Measurements from ENCODE around the gene MARCHF11. TPM values are rescaled to one million over a fixed set of nuclear protein-coding genes. Genes with fewer than 3 reads are reported as not detected.

MARCHF11 gene
- total RNA-seq, 1 experiment from 2014 or later = 0.37 TPM

- H3K4ac ChIP-seq (ENCODE audit: low read depth, low read length) = no peak overlapping the region
- no peak overlapping the region for H2BK12ac ChIP-seq (ENCODE audit: insufficient read length, low read depth, low read length)
- no peaks in the 10 kb centered on the region for H3K27me3 Mint-ChIP-seq (ENCODE audit: low read depth)
- no peak for TF ChIP-seq CTCF (conservative IDR thresholded peaks at IDR 0.05)
- H2AK5ac ChIP-seq (ENCODE audit: insufficient read length, low read length) = no peak overlapping the region
- no peak overlapping the region for H3K4me2 ChIP-seq (ENCODE audit: insufficient read depth, insufficient read length, low read length)
- H3K27me3 ChIP-seq (ENCODE audit: insufficient read depth, low read length) = no peaks in the 10 kb centered on the region
- no peak overlapping the region for H3K9ac ChIP-seq (ENCODE audit: extremely low read depth, insufficient read length, low read length)
- H3K23me2 ChIP-seq (ENCODE audit: insufficient read length, low read depth, low read length, poor library complexity, severe bottlenecking) = no peaks in the 10 kb centered on the region
- H3K4me1 ChIP-seq (ENCODE audit: insufficient read depth, low read length) = no peaks in the 10 kb centered on the region
- H3K14ac ChIP-seq (ENCODE audit: insufficient read depth, low read length) = no peak overlapping the region
- H2AFZ ChIP-seq (ENCODE audit: low read length) = no peak overlapping the region
- H3K9me3 ChIP-seq (ENCODE audit: control insufficient read depth, low read depth, low read length) = no peaks in the 10 kb centered on the region
- no peak overlapping the region for H3K56ac ChIP-seq (ENCODE audit: insufficient read length, low read depth, low read length)
- H2BK5ac ChIP-seq (ENCODE audit: insufficient read length, low read length) = no peak overlapping the region
- H3K23ac ChIP-seq (ENCODE audit: insufficient read length, low read depth, low read length) = no peak overlapping the region
- WGBS (ENCODE audit: extremely low coverage, insufficient read length, low lambda C conversion rate) = no CpG with 5 or more reads among the region's 3 CpGs
- no peak overlapping the region for H2BK20ac ChIP-seq (ENCODE audit: low read depth, low read length, poor library complexity, severe bottlenecking)
- H3K4me1 Mint-ChIP-seq = no peaks in the 10 kb centered on the region
- no peak for DNase-seq
- peaks cover 6 to 8% of the 10 kb centered on the region in 2 experiments; a peak in 3 of 5 replicates for H3K9me3 Mint-ChIP-seq
- H4K91ac ChIP-seq (ENCODE audit: insufficient read length, low read depth, low read length) = no peak overlapping the region
- no peak overlapping the region for H2BK15ac ChIP-seq (ENCODE audit: low read depth, low read length)
- H4K5ac ChIP-seq (ENCODE audit: insufficient read length, low read depth, low read length) = no peak overlapping the region
- no peaks in the 10 kb centered on the region for H3K79me2 ChIP-seq (ENCODE audit: insufficient read depth, low read length)
- H3K79me1 ChIP-seq (ENCODE audit: insufficient read depth, low read depth, low read length, poor library complexity, severe bottlenecking) = no peaks in the 10 kb centered on the region
- H4K20me1 ChIP-seq (ENCODE audit: control insufficient read depth, insufficient read depth, insufficient read length) = no peaks in the 10 kb centered on the region
- H3T11ph ChIP-seq (ENCODE audit: low read length) = no peak overlapping the region
- no peak overlapping the region for H2BK120ac ChIP-seq (ENCODE audit: low read depth, low read length, poor library complexity, severe bottlenecking)
- no peak overlapping the region for H3K27ac Mint-ChIP-seq
- H3K36me3 Mint-ChIP-seq (ENCODE audit: insufficient read depth in 1 of 3, low read depth in 3 of 3) = peaks cover 0 to 7% (median 3%) of the 10 kb centered on the region in 3 experiments; a peak in 4 of 7 replicates
- no peak overlapping the region for H3K18ac ChIP-seq (ENCODE audit: insufficient read length, low read depth, low read length)
- no peak overlapping the region for H4K8ac ChIP-seq (replicated peaks; ENCODE audit: insufficient read length, low read depth, low read length)
- H3K4me3 Mint-ChIP-seq = no peak overlapping the region
- H3K27ac ChIP-seq (ENCODE audit: insufficient read length, low read depth, low read length) = no peak overlapping the region
Measured at GRCh38 chr5:16120579-16120978, 59.0 kb downstream of the MARCHF11 start.
